ENCODE data around the gene CTU2. TPM values are rescaled to one million over a fixed set of nuclear protein-coding genes. Genes with fewer than 3 reads are reported as not detected.

The CTU2 gene
- total and polyA plus RNA-seq, 10 of the 15 experiments (the other 5 are each of a cell fraction or from before 2014, with no cell fraction given): 0.32 to 44.5 (median 18.2) TPM

DNA sequence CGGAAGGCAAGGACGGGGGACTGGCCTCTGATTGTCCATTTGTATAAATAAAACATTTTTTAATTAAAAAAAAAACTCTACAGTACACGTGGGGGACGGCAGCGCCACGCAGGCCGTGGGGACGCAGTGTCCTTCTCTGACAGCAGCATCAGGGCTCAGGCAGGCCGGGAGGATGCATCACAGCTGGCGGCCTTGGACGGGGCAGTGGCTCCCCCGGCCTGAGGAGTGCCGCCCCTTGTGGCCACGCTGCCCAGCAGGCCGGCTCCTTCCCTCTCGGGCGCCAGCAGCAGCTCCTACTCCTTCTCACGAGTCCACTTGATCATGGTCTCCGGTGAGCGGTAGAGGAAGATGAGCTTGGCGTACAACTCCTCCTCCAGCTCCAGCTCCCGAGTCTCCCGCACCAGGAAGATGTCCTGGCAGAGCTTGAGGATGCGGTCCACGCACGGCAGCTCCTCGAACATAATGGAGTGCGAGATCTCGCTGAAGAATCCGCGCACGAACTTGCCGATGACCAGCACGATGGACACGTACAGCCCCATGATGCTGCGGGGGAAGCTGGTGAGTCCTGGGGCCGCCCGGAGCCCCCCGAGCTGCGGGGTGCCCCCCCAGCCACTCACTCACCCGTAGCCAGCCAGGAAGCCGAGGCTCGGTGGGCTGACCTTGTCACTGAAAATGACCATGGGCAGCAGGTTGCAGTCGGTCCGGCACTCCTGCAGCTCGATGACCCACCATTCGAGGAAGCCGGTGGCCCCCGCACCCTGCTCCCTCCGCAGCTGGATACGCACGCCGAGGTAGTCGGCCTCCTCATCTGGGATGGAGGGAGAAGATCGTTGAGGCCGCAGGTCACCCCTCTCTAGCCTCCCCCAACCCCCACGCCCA is 9.2 kb downstream of the CTU2 start:
- Histone ChIP-seq H3K9ac (ENCODE audit: control insufficient read depth, insufficient read depth, low read length) (no peak overlapping the region), H3K4me3 (no peak overlapping the region), H3K27me3 (replicated peaks in 1 of 2; ENCODE audit: control insufficient read depth in 2 of 2, insufficient read depth in 2 of 2, low read length in 1 of 2) (no peaks in the 10 kb centered on the region), H4K20me1 (ENCODE audit: control insufficient read depth, insufficient read depth) (no peaks in the 10 kb centered on the region), H3K4me2 (ENCODE audit: control insufficient read depth, insufficient read depth) (no peak overlapping the region), H3K27ac (ENCODE audit: control insufficient read depth, insufficient read depth) (no peak overlapping the region), H3K4me1 (ENCODE audit: control insufficient read depth, insufficient read depth, low read length) (no peaks in the 10 kb centered on the region), H3K9me3 (replicated peaks; ENCODE audit: control insufficient read depth, insufficient read depth, low read length) (no peaks in the 10 kb centered on the region), H3K36me3 (ENCODE audit: control insufficient read depth in 2 of 2, insufficient read depth in 2 of 2, low read length in 1 of 2) (peaks cover 13 to 45% of the 10 kb centered on the region in 2 experiments), H2AFZ (ENCODE audit: control insufficient read depth, low read depth, low read length) (no peak overlapping the region), H3K79me2 (ENCODE audit: control insufficient read depth, insufficient read depth, low read length) (no peaks in the 10 kb centered on the region)
- RAD21 ChIA-PET (ENCODE audit: unreplicated experiment): no interaction called here
- no peak for ATAC-seq
- peak; percentile 14; the same call in 1 of the 2 replicates for TF ChIP-seq POLR2A (IDR thresholded peaks at IDR 0.05; ENCODE audit: low read depth, low read length)
- no peak for TF ChIP-seq PML (IDR thresholded peaks at IDR 0.05; ENCODE audit: low read length)
- CTCF ChIA-PET: no interaction called here
- no peak for DNase-seq (ENCODE audit: low read depth, low spot score)
- POLR2A ChIA-PET: interaction anchor here (0.7 kb wide), 1 partner anchor 9 kb away, joined by 3 read pairs; no protein-coding TSS in a partner anchor
- WGBS (ENCODE audit: insufficient coverage, insufficient replicate concordance, low lambda C conversion rate, missing lambda C conversion rate): 93% methylated on average over 45 of the region's 57 CpGs
- intact Hi-C loops (cut with micrococcal nuclease; ENCODE audit: unreplicated experiment) (no loop called here), in situ Hi-C loops (cut with MboI) (no loop called here)
- no TSS peak for BruUV-seq (replicated peaks)
- FAIRE-seq: no peak
- SMC1A ChIA-PET (ENCODE audit: uncharacterized antibody, unreplicated experiment): no interaction called here

DNA sequence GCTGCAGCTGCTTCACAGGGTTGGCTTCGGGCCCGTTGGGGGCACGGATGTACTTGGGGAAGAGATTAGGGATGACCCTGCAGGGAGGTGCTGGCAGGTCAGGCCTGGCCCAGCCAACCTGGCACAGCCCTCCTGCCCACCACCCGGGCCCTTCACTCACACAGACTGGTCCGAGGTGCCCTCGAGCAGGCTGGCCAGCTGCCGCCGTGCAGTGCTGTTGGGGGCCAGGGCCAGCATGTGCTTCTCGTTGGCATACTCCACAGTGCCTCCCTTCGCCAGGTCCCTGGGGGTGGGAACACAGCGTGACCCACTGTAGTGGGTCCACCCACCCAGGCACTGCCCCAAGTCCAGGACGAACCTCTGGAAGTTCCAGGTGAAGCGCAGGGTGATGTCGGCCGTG is 9.9 kb downstream of the CTU2 start:
- peaks cover 13 to 51% of the 10 kb centered on the region in 2 experiments for H3K36me3 ChIP-seq (ENCODE audit: control insufficient read depth in 2 of 2, insufficient read depth in 2 of 2, low read length in 1 of 2)
- no peaks in the 10 kb centered on the region for H3K4me1 ChIP-seq (ENCODE audit: control insufficient read depth, insufficient read depth, low read length)
- BruUV-seq (replicated peaks): no TSS peak
- ChIA-PET SMC1A (ENCODE audit: uncharacterized antibody, unreplicated experiment) (no interaction called here), RAD21 (ENCODE audit: unreplicated experiment) (no interaction called here), POLR2A (no interaction called here), CTCF (no interaction called here)
- in situ Hi-C loops (cut with MboI): no loop called here
- no peaks in the 10 kb centered on the region for H3K27me3 ChIP-seq (replicated peaks in 1 of 2; ENCODE audit: control insufficient read depth in 2 of 2, insufficient read depth in 2 of 2, low read length in 1 of 2)
- no peak for DNase-seq (ENCODE audit: low read depth, low spot score)
- intact Hi-C loops (cut with micrococcal nuclease; ENCODE audit: unreplicated experiment): no loop called here
- no peak for ATAC-seq
- no peaks in the 10 kb centered on the region for H3K79me2 ChIP-seq (ENCODE audit: control insufficient read depth, insufficient read depth, low read length)
- no peaks in the 10 kb centered on the region for H3K9me3 ChIP-seq (replicated peaks; ENCODE audit: control insufficient read depth, insufficient read depth, low read length)
- H3K9ac ChIP-seq (ENCODE audit: control insufficient read depth, insufficient read depth, low read length): no peak overlapping the region
- 97% methylated on average over 14 of the region's 15 CpGs for WGBS (ENCODE audit: insufficient coverage, insufficient replicate concordance, low lambda C conversion rate, missing lambda C conversion rate)
- FAIRE-seq: no peak
- H3K27ac ChIP-seq (ENCODE audit: control insufficient read depth, insufficient read depth): no peak overlapping the region
- TF ChIP-seq IKZF2 (IDR thresholded peaks at IDR 0.05): no peak
- TF ChIP-seq MTA3 (IDR thresholded peaks at IDR 0.05; ENCODE audit: borderline replicate concordance, low read length): no peak
- TF ChIP-seq ZNF274 (IDR thresholded peaks at IDR 0.05; ENCODE audit: insufficient read depth, insufficient read length): no peak
- TF ChIP-seq FOXK2 (IDR thresholded peaks at IDR 0.05): no peak
- no peak for TF ChIP-seq CEBPB (IDR thresholded peaks at IDR 0.05; ENCODE audit: borderline replicate concordance in 1 of 2, low read depth in 2 of 2, low read length in 2 of 2)
- no peak for TF ChIP-seq KLF5 (IDR thresholded peaks at IDR 0.05; ENCODE audit: partially characterized antibody)
- TF ChIP-seq RAD21 (IDR thresholded peaks at IDR 0.05; ENCODE audit: insufficient read depth, low read depth, low read length): no peak
- H2AFZ ChIP-seq (ENCODE audit: control insufficient read depth, low read depth, low read length): no peak overlapping the region
- no peak overlapping the region for H3K4me2 ChIP-seq (ENCODE audit: control insufficient read depth, insufficient read depth)
- no peaks in the 10 kb centered on the region for H4K20me1 ChIP-seq (ENCODE audit: control insufficient read depth, insufficient read depth)
- H3K4me3 ChIP-seq: no peak overlapping the region

All from GM12878 (cell line).